ENCODE results near the gene MTMR12. TPM values are rescaled to one million over a fixed set of nuclear protein-coding genes. Genes with fewer than 3 reads are reported as not detected.
A peak's percentile ranks its signal among the peaks of the same experiment; 100 is the strongest.

MTMR12 gene
- total and polyA plus RNA-seq, 2 of the 13 experiments (the other 11 are each of a cell fraction or from before 2014, with no cell fraction given), result 23.4 to 36.6 TPM

GRCh38 chr5:32331217-32331934 lies 18.6 kb upstream of the MTMR12 start (continued):
- TF ChIP-seq AKNA (CRISPR knock-in tag; IDR thresholded peaks at IDR 0.05; ENCODE audit: borderline replicate concordance) (no peak), HOMEZ (CRISPR knock-in tag; IDR thresholded peaks at IDR 0.05; ENCODE audit: low read depth) (0 out of 2 replicates have a peak, but pooled peaks have one; percentile 3), ZNF770 (CRISPR knock-in tag; IDR thresholded peaks at IDR 0.05) (0 out of 2 replicates have a peak, but pooled peaks have one; percentile 10), ZNF614 (CRISPR knock-in tag; IDR thresholded peaks at IDR 0.05; ENCODE audit: borderline replicate concordance) (0 out of 2 replicates have a peak, but pooled peaks have one; percentile 12), SOX6 (IDR thresholded peaks at IDR 0.05) (no peak), SOX6 (CRISPR knock-in tag; IDR thresholded peaks at IDR 0.05) (peak; percentile 84), POLR2A (IDR thresholded peaks at IDR 0.05; ENCODE audit: insufficient read depth in 1 of 2, low read depth in 2 of 2, low read length in 2 of 2) (peak in 1 of 2 experiments; percentile 31; a peak in 2 of 4 replicates), CREB1 (IDR thresholded peaks at IDR 0.05) (no peak), CREB1 (CRISPR knock-in tag; IDR thresholded peaks at IDR 0.05) (peak; percentile 51), ETV5 (CRISPR knock-in tag; IDR thresholded peaks at IDR 0.05; ENCODE audit: borderline replicate concordance) (peak; percentile 35; the same call in 1 of the 2 replicates), SMAD3 (CRISPR knock-in tag; IDR thresholded peaks at IDR 0.05) (0 out of 2 replicates have a peak, but pooled peaks have one; percentile 44), TCF7 (IDR thresholded peaks at IDR 0.05; ENCODE audit: low read depth) (peak; percentile 4), BRD4 (CRISPR knock-in tag; IDR thresholded peaks at IDR 0.05) (0 out of 2 replicates have a peak, but pooled peaks have one; percentile 44), ZNF749 (CRISPR knock-in tag; IDR thresholded peaks at IDR 0.05; ENCODE audit: borderline replicate concordance) (no peak), TCF7L2 (IDR thresholded peaks at IDR 0.05; ENCODE audit: low read depth, low read length) (peak; percentile 48; the same call in 1 of the 2 replicates), ZNF570 (CRISPR knock-in tag; IDR thresholded peaks at IDR 0.05; ENCODE audit: borderline replicate concordance) (no peak), MIER3 (CRISPR knock-in tag; IDR thresholded peaks at IDR 0.05; ENCODE audit: borderline replicate concordance) (peak; percentile 33; the same call in 1 of the 2 replicates), POLR2AphosphoS5 (IDR thresholded peaks at IDR 0.05; ENCODE audit: low read depth, low read length) (0 out of 2 replicates have a peak, but pooled peaks have one; percentile 21), MED1 (CRISPR knock-in tag; IDR thresholded peaks at IDR 0.05) (peak; percentile 45), ZNF709 (CRISPR knock-in tag; IDR thresholded peaks at IDR 0.05) (no peak), EP300 (IDR thresholded peaks at IDR 0.05; ENCODE audit: low read depth in 2 of 2, low read length in 2 of 2) (peak in 1 of 2 experiments; percentile 88; a peak in 2 of 4 replicates), EP300 (CRISPR knock-in tag; IDR thresholded peaks at IDR 0.05; ENCODE audit: borderline replicate concordance) (peak; percentile 34; the same call in 1 of the 2 replicates), ZKSCAN8 (CRISPR knock-in tag; IDR thresholded peaks at IDR 0.05; ENCODE audit: borderline replicate concordance) (peak; percentile 46; the same call in 1 of the 2 replicates)

Measured in HepG2 (cell line).